BLaER1 treated with 17β-estradiol and CSF1 and Interleukin-3, amounts not matched to agents 10 nM and 100 nM (cell line): ENCODE data around the gene MARCHF11.

Experiments
- H3K27ac ChIP-seq, 11 experiments: shearing (Covaris generic); formaldehyde crosslinking; 2 replicates each; pipeline ENCODE4 v1.8.1; 2022
- H3K27me3 ChIP-seq, 11 experiments: shearing (Covaris generic); formaldehyde crosslinking; 2 replicates each; pipeline ENCODE4 v1.8.1; 2022
- H3K36me3 ChIP-seq, 11 experiments: shearing (Covaris generic); formaldehyde crosslinking; 2 replicates each; pipeline ENCODE4 v1.8.1; 2022
- H3K4me1 ChIP-seq, 10 experiments: shearing (Covaris generic); formaldehyde crosslinking; 2 replicates each; pipeline ENCODE4 v1.8.1; 2022
- H3K4me2 ChIP-seq, 11 experiments: shearing (Covaris generic); formaldehyde crosslinking; 2 replicates each; pipeline ENCODE4 v1.8.1; 2022
- H3K4me3 ChIP-seq, 10 experiments: shearing (Covaris generic); formaldehyde crosslinking; 2 replicates each; pipeline ENCODE4 v1.8.1; 2022
- H3K9ac ChIP-seq, 11 experiments: shearing (Covaris generic); formaldehyde crosslinking; 2 replicates each; pipeline ENCODE4 v1.8.1; 2022
- H3K9me3 ChIP-seq, 11 experiments: shearing (Covaris generic); formaldehyde crosslinking; replicated peaks in 1 of 11; 2 replicates each; pipeline ENCODE4 v1.8.1; 2022
- H4K20me1 ChIP-seq, 11 experiments: shearing (Covaris generic); formaldehyde crosslinking; 2 replicates each; pipeline ENCODE4 v1.8.1; 2022
- Cebpa-rat ChIP-seq, 11 experiments: shearing (Covaris generic); IDR thresholded peaks; 2 replicates each; pipeline ENCODE4 v1.8.1; 2022

The MARCHF11 gene

DNA sequence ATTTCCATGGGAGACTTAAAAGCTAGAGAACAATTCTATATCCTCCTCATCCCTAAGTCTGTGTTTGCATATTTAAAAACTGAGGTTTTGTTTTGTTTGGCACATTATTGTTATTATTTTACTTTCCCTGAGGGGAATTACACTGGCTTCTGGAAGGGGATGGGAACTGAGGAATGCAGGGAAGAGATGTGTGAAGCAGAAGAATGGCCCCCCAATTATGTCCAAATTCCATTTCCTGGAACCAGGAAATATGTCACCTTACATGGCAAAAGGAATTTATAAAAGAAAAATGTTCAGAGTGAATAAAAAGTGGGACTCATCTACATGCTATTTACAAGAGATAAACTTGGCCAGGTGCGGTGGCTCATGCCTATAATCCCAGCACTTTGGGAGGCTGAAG, 129.8 kb downstream of the MARCHF11 start:
- H3K27me3 ChIP-seq: no peaks in the 10 kb centered on the region
- peaks cover 0 to 5% (median 0%) of the 10 kb centered on the region in 11 experiments; a peak in 4 of 22 replicates for H3K9me3 ChIP-seq
- no peak overlapping the region for H3K9ac ChIP-seq
- H3K4me1 ChIP-seq: no peaks in the 10 kb centered on the region
- no peak overlapping the region for H3K27ac ChIP-seq
- TF ChIP-seq Cebpa-rat (IDR thresholded peaks at IDR 0.05): no peak
- no peaks in the 10 kb centered on the region for H3K36me3 ChIP-seq
- H3K4me2 ChIP-seq: no peak overlapping the region
- no peaks in the 10 kb centered on the region for H4K20me1 ChIP-seq
- H3K4me3 ChIP-seq: no peak overlapping the region

DNA sequence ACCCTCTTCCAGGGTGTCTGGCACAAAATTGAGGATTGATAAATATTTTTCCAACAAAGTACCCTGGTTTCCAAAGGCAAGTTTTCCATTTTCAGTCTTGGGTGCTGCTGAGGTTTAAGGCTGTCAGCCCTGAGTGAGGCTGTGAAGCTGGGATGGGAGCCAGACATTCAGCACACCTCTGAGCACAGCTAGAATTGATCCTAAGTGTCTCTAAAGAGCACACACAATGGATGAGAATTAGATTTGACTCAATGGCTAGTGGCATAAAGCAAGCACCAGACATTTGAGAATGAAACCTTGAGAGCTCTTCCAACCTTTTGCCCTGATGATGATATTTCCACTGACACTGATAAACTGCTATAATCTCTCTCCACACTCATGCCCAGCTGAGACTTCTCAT, 131.5 kb downstream of the MARCHF11 start:
- no peak for TF ChIP-seq Cebpa-rat (IDR thresholded peaks at IDR 0.05)
- no peaks in the 10 kb centered on the region for H3K27me3 ChIP-seq

DNA sequence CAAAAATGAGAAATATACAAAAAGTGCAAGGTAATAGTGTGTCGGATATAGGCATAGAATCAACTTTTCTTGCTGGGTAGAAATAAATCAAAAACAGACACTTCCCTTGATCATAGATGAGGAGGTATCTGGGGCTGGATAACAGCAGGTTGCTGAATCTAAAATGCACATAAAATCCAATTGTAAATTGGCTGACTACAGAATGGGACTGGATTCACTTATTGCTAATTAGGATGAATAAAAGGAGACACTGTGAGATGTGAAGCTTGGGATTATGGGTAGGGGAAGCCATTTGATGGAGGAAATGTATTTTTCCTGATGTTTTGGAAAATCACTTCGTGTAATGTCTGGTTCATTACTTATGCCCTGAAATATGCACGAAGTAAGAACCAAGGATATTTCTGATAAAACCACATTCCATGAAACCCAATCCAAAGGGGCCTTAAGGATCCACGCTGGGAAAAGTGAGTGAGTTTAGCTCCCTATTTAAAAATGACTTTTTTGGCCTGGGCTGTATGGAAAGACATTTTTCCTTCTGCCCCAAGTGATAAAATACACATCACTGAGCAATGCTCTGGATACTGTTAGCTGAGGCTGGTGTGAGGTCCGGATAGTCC, 136.1 kb downstream of the MARCHF11 start:
- TF ChIP-seq Cebpa-rat (IDR thresholded peaks at IDR 0.05): no peak
- H4K20me1 ChIP-seq: no peaks in the 10 kb centered on the region
- no peaks in the 10 kb centered on the region for H3K36me3 ChIP-seq
- H3K4me1 ChIP-seq: peaks cover 0 to 7% (median 0%) of the 10 kb centered on the region in 10 experiments; a peak in 2 of 20 replicates
- no peak overlapping the region for H3K27ac ChIP-seq
- no peak overlapping the region for H3K4me3 ChIP-seq
- H3K9me3 ChIP-seq: no peaks in the 10 kb centered on the region; a peak in 1 of 22 replicates
- no peak overlapping the region for H3K4me2 ChIP-seq
- H3K27me3 ChIP-seq: no peaks in the 10 kb centered on the region
- no peak overlapping the region for H3K9ac ChIP-seq

More for the DNA sequence above, 131.5 kb downstream of the MARCHF11 start:
- Histone ChIP-seq H3K27ac (no peak overlapping the region), H4K20me1 (no peaks in the 10 kb centered on the region), H3K4me1 (no peaks in the 10 kb centered on the region), H3K4me2 (no peak overlapping the region), H3K36me3 (no peaks in the 10 kb centered on the region), H3K9me3 (peaks cover 0 to 5% (median 0%) of the 10 kb centered on the region in 11 experiments; a peak in 4 of 22 replicates), H3K9ac (no peak overlapping the region), H3K4me3 (no peak overlapping the region)

DNA sequence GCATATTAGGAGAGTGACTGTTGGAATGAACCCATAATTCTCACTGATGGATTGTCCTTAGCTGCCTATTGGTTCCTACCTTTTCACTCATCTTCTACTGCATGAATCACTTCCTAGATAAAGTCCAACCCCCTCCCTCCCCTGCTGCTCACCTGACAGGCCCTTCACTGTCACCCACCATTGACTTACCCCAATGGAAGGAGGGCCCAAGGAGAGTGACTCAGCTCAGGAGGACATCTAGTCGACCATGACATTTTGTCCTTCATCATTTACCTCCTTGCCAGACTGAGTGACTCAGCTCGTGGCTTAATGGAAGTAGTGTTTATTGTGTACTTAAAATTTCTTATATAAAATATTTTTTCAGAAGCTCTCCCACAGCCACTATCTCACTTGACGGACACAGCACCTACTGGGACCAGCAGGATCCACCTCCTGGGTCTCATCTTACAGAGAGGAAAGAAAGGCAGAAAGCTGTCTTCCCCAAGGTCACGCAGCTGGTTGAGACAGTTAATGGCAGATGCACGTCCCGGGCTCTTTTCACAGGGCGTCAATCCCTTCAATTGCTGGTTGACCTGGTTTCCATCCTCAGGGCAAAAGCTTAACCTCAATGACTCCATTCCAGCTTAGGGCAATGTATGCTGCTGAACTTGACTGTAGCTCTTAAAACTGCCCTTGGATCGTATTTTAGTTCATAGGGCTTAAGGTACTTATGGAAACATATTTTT, 142.3 kb downstream of the MARCHF11 start:
- H3K4me1 ChIP-seq: peaks cover 0 to 7% (median 0%) of the 10 kb centered on the region in 10 experiments; a peak in 2 of 20 replicates
- no peaks in the 10 kb centered on the region for H3K36me3 ChIP-seq
- H4K20me1 ChIP-seq: no peaks in the 10 kb centered on the region
- no peak for TF ChIP-seq Cebpa-rat (IDR thresholded peaks at IDR 0.05)
- H3K27me3 ChIP-seq: no peaks in the 10 kb centered on the region
- H3K4me2 ChIP-seq: no peak overlapping the region
- H3K4me3 ChIP-seq: no peak overlapping the region
- no peaks in the 10 kb centered on the region for H3K9me3 ChIP-seq
- H3K27ac ChIP-seq: no peak overlapping the region
- no peak overlapping the region for H3K9ac ChIP-seq

GRCh38 chr5:16034319-16035001, 145.1 kb downstream of the MARCHF11 start:
- no peak for TF ChIP-seq Cebpa-rat (IDR thresholded peaks at IDR 0.05)
- Histone ChIP-seq H3K36me3 (no peaks in the 10 kb centered on the region), H3K9me3 (peaks cover 0 to 6% (median 0%) of the 10 kb centered on the region in 11 experiments; a peak in 1 of 22 replicates), H3K27me3 (no peaks in the 10 kb centered on the region), H3K4me2 (no peak overlapping the region), H3K4me1 (no peaks in the 10 kb centered on the region), H3K4me3 (no peak overlapping the region), H3K27ac (no peak overlapping the region), H3K9ac (no peak overlapping the region), H4K20me1 (no peaks in the 10 kb centered on the region)

- H3K4me1 ChIP-seq: no peaks in the 10 kb centered on the region
- no peak overlapping the region for H3K4me2 ChIP-seq
- no peaks in the 10 kb centered on the region for H3K36me3 ChIP-seq
- no peak overlapping the region for H3K4me3 ChIP-seq
- H3K27me3 ChIP-seq: no peaks in the 10 kb centered on the region
- H3K27ac ChIP-seq: no peak overlapping the region
- no peaks in the 10 kb centered on the region for H4K20me1 ChIP-seq
- no peak overlapping the region for H3K9ac ChIP-seq
- TF ChIP-seq Cebpa-rat (IDR thresholded peaks at IDR 0.05): no peak
- H3K9me3 ChIP-seq: peaks cover 0 to 6% (median 0%) of the 10 kb centered on the region in 11 experiments; a peak in 1 of 22 replicates
These were observed 146.2 kb downstream of the MARCHF11 start for GRCh38 chr5:16033187-16033925.

DNA sequence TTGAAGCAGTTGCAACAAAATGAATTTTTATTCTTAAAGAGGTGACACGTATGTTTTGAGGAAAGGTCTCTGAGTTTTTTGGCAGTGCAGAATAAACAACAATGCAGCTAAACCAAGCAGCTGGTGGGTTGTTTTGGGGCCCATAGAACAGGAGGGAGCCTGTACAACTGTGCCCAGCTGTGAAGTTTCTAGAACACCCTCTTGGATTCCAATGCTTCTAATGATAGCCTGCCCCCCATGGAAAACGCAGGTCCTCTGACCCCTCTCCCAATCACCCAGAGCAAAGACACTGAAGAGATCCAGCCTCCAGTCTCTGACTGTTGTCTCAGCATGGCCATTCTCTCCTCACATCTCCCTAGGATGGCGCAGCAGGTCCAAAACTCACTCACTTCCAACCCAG, 150.9 kb downstream of the MARCHF11 start:
- no peaks in the 10 kb centered on the region for H3K27me3 ChIP-seq
- no peak for TF ChIP-seq Cebpa-rat (IDR thresholded peaks at IDR 0.05)

GRCh38 chr5:16025681-16026080, 153.9 kb downstream of the MARCHF11 start:
- no peak overlapping the region for H3K27ac ChIP-seq
- no peak for TF ChIP-seq Cebpa-rat (IDR thresholded peaks at IDR 0.05)

More for the DNA sequence above, 150.9 kb downstream of the MARCHF11 start:
- Histone ChIP-seq H3K4me2 (no peak overlapping the region), H4K20me1 (no peaks in the 10 kb centered on the region), H3K4me3 (no peak overlapping the region), H3K9ac (no peak overlapping the region), H3K9me3 (peaks cover 0 to 6% (median 0%) of the 10 kb centered on the region in 11 experiments; a peak in 1 of 22 replicates), H3K4me1 (no peaks in the 10 kb centered on the region), H3K36me3 (no peaks in the 10 kb centered on the region), H3K27ac (no peak overlapping the region)

GRCh38 chr5:16018970-16019369, 160.6 kb downstream of the MARCHF11 start:
- no peaks in the 10 kb centered on the region for H4K20me1 ChIP-seq
- no peak overlapping the region for H3K27ac ChIP-seq
- H3K36me3 ChIP-seq: no peaks in the 10 kb centered on the region
- H3K4me2 ChIP-seq: no peak overlapping the region
- TF ChIP-seq Cebpa-rat (IDR thresholded peaks at IDR 0.05): no peak
- H3K4me3 ChIP-seq: no peak overlapping the region
- H3K4me1 ChIP-seq: no peaks in the 10 kb centered on the region
- peaks cover 0 to 6% (median 0%) of the 10 kb centered on the region in 11 experiments; a peak in 3 of 22 replicates for H3K9me3 ChIP-seq
- no peak overlapping the region for H3K9ac ChIP-seq
- no peaks in the 10 kb centered on the region for H3K27me3 ChIP-seq

More at GRCh38 chr5:16025681-16026080, 153.9 kb downstream of the MARCHF11 start:
- Histone ChIP-seq H3K27me3 (no peaks in the 10 kb centered on the region), H3K4me3 (no peak overlapping the region), H3K9me3 (peaks cover 0 to 6% (median 0%) of the 10 kb centered on the region in 11 experiments; a peak in 1 of 22 replicates), H3K9ac (no peak overlapping the region), H4K20me1 (no peaks in the 10 kb centered on the region), H3K4me2 (no peak overlapping the region), H3K36me3 (no peaks in the 10 kb centered on the region), H3K4me1 (no peaks in the 10 kb centered on the region)
